Thyroid gland (tissue), 4 donors: ENCODE data around the gene GABRP.

ENCODE experiments used
- POLR2A ChIP-seq, 2 donors: fragments of 450-650 bp; IDR thresholded peaks; one replicate each; pipeline ENCODE4 v1.6.1; 2017; ENCODE audit warnings: antibody characterized with exemption in 2 of 2, mild to moderate bottlenecking in 2 of 2, moderate library complexity in 1 of 2
- TF ChIP-seq, protein P1 (sequence below), 6 experiments: fragments of 200-600 bp in 3 of 6; fragments of 450-650 bp in 3 of 6; sonication (generic) in 3 of 6; IDR thresholded peaks; one replicate each; pipeline ENCODE4 v1.5.1; 2016 to 2019; ENCODE audit warnings: antibody characterized with exemption in 6 of 6, mild to moderate bottlenecking in 2 of 6, inconsistent platforms in 1 of 6, moderate library complexity in 1 of 6

DNA sequence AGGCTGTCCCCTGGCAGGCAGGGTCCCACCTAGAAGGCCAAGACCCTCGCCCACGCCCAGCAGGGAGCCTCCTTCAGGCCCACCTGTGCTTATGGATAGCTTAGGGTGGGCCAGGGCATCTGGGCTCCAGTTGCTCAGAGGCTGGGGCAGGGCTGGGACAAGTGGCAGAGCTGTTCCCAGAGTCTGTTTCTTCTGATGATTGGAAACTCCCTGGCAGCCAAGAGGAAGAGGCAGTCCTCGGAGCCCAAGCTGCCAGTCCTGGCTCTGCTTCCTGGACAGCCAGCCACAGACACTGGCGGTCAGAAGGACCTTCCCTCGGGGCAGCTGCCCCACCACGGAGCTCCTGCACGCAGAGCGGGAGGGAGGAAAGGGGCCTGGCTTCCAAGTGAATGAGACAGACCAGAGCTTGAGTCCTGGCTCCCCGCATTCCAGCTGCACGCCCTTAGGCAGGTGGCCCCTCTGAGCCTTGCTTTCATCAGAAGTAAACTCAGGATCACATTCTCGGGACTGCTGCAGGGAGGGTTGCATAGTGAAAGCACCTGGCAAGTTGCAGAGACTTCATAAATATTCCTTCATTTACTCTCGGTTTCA is 37.9 kb upstream of the GABRP start:
- TF ChIP-seq POLR2A (IDR thresholded peaks at IDR 0.05): no peak
- TF ChIP-seq, protein P1, sequence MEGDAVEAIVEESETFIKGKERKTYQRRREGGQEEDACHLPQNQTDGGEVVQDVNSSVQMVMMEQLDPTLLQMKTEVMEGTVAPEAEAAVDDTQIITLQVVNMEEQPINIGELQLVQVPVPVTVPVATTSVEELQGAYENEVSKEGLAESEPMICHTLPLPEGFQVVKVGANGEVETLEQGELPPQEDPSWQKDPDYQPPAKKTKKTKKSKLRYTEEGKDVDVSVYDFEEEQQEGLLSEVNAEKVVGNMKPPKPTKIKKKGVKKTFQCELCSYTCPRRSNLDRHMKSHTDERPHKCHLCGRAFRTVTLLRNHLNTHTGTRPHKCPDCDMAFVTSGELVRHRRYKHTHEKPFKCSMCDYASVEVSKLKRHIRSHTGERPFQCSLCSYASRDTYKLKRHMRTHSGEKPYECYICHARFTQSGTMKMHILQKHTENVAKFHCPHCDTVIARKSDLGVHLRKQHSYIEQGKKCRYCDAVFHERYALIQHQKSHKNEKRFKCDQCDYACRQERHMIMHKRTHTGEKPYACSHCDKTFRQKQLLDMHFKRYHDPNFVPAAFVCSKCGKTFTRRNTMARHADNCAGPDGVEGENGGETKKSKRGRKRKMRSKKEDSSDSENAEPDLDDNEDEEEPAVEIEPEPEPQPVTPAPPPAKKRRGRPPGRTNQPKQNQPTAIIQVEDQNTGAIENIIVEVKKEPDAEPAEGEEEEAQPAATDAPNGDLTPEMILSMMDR (IDR thresholded peaks at IDR 0.05): no peak
